HCT116 (cell line): ENCODE measurements around the gene NSUN3. TPM values are rescaled to one million over a fixed set of nuclear protein-coding genes. Genes with fewer than 3 reads are reported as not detected.

ENCODE experiments used
- ATAC-seq: fragments of 200-7000 bp; cut with Tn5 transposase; 2 replicates; pipeline ENCODE4 v1.9.1; 2020; ENCODE audit warnings: mild to moderate bottlenecking, moderate library complexity
- BruUV-seq: library from RNA; stranded (reverse); fragments of 400-500 nt; replicated peaks from 2 replicates; lab custom pipeline; 2021; lab: Mats Ljungman, UMichigan
- CTCF ChIA-PET: fragments of 300-600 bp; sonication (Branson Sonifier 250); formaldehyde crosslinking; loops from one replicate; lab custom pipeline; 2021; ENCODE audit warnings: antibody characterized with exemption; lab: Charles Lee
- POLR2A ChIA-PET: fragments of 300-600, 350-600 bp; sonication (Branson Sonifier 250); formaldehyde crosslinking; loops from one replicate; lab custom pipeline; 2021; ENCODE audit warnings: antibody characterized with exemption; lab: Charles Lee
- RAD21 ChIA-PET, 2 experiments: fragments of 300-600 bp; sonication (Branson Sonifier 250); formaldehyde crosslinking; loops; one replicate each; lab custom pipeline; 2023; ENCODE audit warnings: low total read pairs in 2 of 2; ENCODE audit not compliant: uncharacterized antibody in 2 of 2, unreplicated experiment in 2 of 2, low non-redundant PET in 1 of 2; lab: Charles Lee
- DNase-seq: peaks from one replicate; pipeline ENCODE4 v3.0.0-alpha.2; 2010; ENCODE audit warnings: low read depth, low spot score
- H2AFZ ChIP-seq: fragments of 200-600 bp; shearing (Covaris generic), sonication (generic); 2 replicates; pipeline ENCODE4 v1.6.1; 2017; ENCODE audit warnings: low read depth, mixed run types, mixed read lengths, antibody characterized with exemption, low read length; ENCODE audit not compliant: poor library complexity, severe bottlenecking
- H3K27ac ChIP-seq: 2 replicates; pipeline ENCODE4 v1.5.1; 2012; ENCODE audit warnings: low read depth, low read length
- H3K27me3 ChIP-seq: fragments of 200-600 bp; sonication (generic); 2 replicates; pipeline ENCODE4 v1.6.1; 2016; ENCODE audit warnings: mixed run types, low read length, mixed read lengths; ENCODE audit not compliant: insufficient read depth
- H3K36me3 ChIP-seq, 2 experiments: fragments of 200-500 bp in 1 of 2; fragments of 200-600 bp in 1 of 2; sonication (Bioruptor generic) in 1 of 2; sonication (generic) in 1 of 2; 2 replicates each; pipeline versions ENCODE4 v1.5.1 to v1.6.1; 2014 to 2016; ENCODE audit warnings: low read length in 2 of 2, inconsistent platforms in 1 of 2, mixed read lengths in 1 of 2, mixed run types in 1 of 2; ENCODE audit not compliant: insufficient read depth in 2 of 2, control insufficient read depth in 1 of 2
- H3K4me1 ChIP-seq, 2 experiments: fragments of 200-600 bp in 1 of 2; sonication (generic) in 1 of 2; 2 replicates each; pipeline versions ENCODE4 v1.5.1 to v1.6.1; 2012 to 2017; ENCODE audit warnings: low read length in 2 of 2, inconsistent platforms in 1 of 2, mild to moderate bottlenecking in 1 of 2, mixed read lengths in 1 of 2, mixed run types in 1 of 2, moderate library complexity in 1 of 2; ENCODE audit not compliant: insufficient read depth in 2 of 2, control insufficient read depth in 1 of 2
- H3K4me2 ChIP-seq: fragments of 200-600 bp; sonication (generic); 2 replicates; pipeline ENCODE4 v1.6.1; 2017; ENCODE audit warnings: mixed run types, low read length, mixed read lengths
- H3K4me3 ChIP-seq, 2 experiments: fragments of 200-600 bp in 1 of 2; sonication (generic) in 1 of 2; replicated peaks in 1 of 2; 2 replicates each; pipeline ENCODE4 v1.5.1; 2011 to 2016; ENCODE audit warnings: low read length in 2 of 2, control low read depth in 1 of 2, low read depth in 1 of 2, mild to moderate bottlenecking in 1 of 2, mixed read lengths in 1 of 2, mixed run types in 1 of 2
- H3K79me2 ChIP-seq: fragments of 200-600 bp; sonication (generic); 2 replicates; pipeline ENCODE4 v1.6.1; 2017; ENCODE audit warnings: mild to moderate bottlenecking, mixed run types, low read length, moderate library complexity, mixed read lengths; ENCODE audit not compliant: insufficient read depth
- H3K9ac ChIP-seq: fragments of 200-600 bp; sonication (generic); 2 replicates; pipeline ENCODE4 v1.6.1; 2016; ENCODE audit warnings: low read length, mixed read lengths
- H3K9me2 ChIP-seq: fragments of 200-600 bp; sonication (generic), shearing (Covaris generic); 2 replicates; pipeline ENCODE4 v1.6.1; 2017; ENCODE audit warnings: mixed run types, mild to moderate bottlenecking, moderate library complexity; ENCODE audit not compliant: insufficient read depth
- H3K9me3 ChIP-seq, 2 experiments: fragments of 200-500 bp in 1 of 2; fragments of 200-600 bp in 1 of 2; sonication (Bioruptor generic) in 1 of 2; sonication (generic) in 1 of 2; 2 replicates each; pipeline ENCODE4 v1.6.1; 2014 to 2017; ENCODE audit warnings: low read length in 2 of 2, mixed read lengths in 2 of 2, inconsistent platforms in 1 of 2, low read depth in 1 of 2, mild to moderate bottlenecking in 1 of 2, mixed run types in 1 of 2, moderate library complexity in 1 of 2; ENCODE audit not compliant: control insufficient read depth in 1 of 2, insufficient read depth in 1 of 2
- H4K20me1 ChIP-seq: fragments of 200-600 bp; sonication (generic), shearing (Covaris generic); 2 replicates; pipeline ENCODE4 v1.6.1; 2017; ENCODE audit warnings: mixed run types, mild to moderate bottlenecking, moderate library complexity; ENCODE audit not compliant: insufficient read depth
- ATF3 ChIP-seq: IDR thresholded peaks from 2 replicates; pipeline ENCODE4 v1.6.1; 2012
- ELF1 ChIP-seq: IDR thresholded peaks from 2 replicates; pipeline ENCODE4 v1.6.1; 2012; ENCODE audit warnings: low read depth, borderline replicate concordance
- EZH2 ChIP-seq: fragments of 200-600 bp; sonication (generic); IDR thresholded peaks from 2 replicates; pipeline ENCODE4 v1.6.1; 2017; ENCODE audit warnings: antibody characterized with exemption, mixed run types
- FOSL1 ChIP-seq: IDR thresholded peaks from 2 replicates; pipeline ENCODE4 v1.6.1; 2012; ENCODE audit warnings: low read depth
- JUND ChIP-seq: IDR thresholded peaks from 2 replicates; pipeline ENCODE4 v1.6.1; 2012
- MAX ChIP-seq: IDR thresholded peaks from 2 replicates; pipeline ENCODE4 v1.6.1; 2012
- RAD21 ChIP-seq: IDR thresholded peaks from 2 replicates; pipeline ENCODE4 v1.6.1; 2012; ENCODE audit warnings: low read depth, mild to moderate bottlenecking
- REST ChIP-seq: IDR thresholded peaks from 2 replicates; pipeline ENCODE4 v1.6.1; 2012; ENCODE audit warnings: low read depth
- SIN3A ChIP-seq: IDR thresholded peaks from 2 replicates; pipeline ENCODE4 v1.6.1; 2012; ENCODE audit warnings: low read depth
- SP1 ChIP-seq: IDR thresholded peaks from 2 replicates; pipeline ENCODE4 v1.6.1; 2012; ENCODE audit warnings: low read depth
- SRF ChIP-seq: IDR thresholded peaks from 2 replicates; pipeline ENCODE4 v1.6.1; 2012; ENCODE audit warnings: low read depth
- YY1 ChIP-seq: IDR thresholded peaks from 2 replicates; pipeline ENCODE4 v1.6.1; 2011; ENCODE audit warnings: low read length, low read depth, moderate library complexity, mild to moderate bottlenecking; ENCODE audit not compliant: insufficient replicate concordance; ENCODE audit errors: extremely low read depth
- ZBTB33 ChIP-seq: IDR thresholded peaks from 2 replicates; pipeline ENCODE4 v1.6.1; 2011; ENCODE audit warnings: mild to moderate bottlenecking, low read length, moderate library complexity; ENCODE audit not compliant: insufficient replicate concordance; ENCODE audit errors: extremely low read depth
- ZFX ChIP-seq: fragments of 450-650 bp; IDR thresholded peaks from 2 replicates; pipeline ENCODE4 v1.6.1; 2017
- intact Hi-C: fragments of 100-400 bp; cut with micrococcal nuclease; formaldehyde crosslinking; loops from 2 replicates; pipeline ENCODE4 v1.10.0; 2022
- total RNA-seq: library from RNA; stranded (reverse); gene quantifications from one replicate; pipeline ENCODE4 v1.2.1, GENCODE V29; 2021; ENCODE audit not compliant: unreplicated experiment

The NSUN3 gene
- total RNA-seq, 1 experiment from 2014 or later, result 6.6 TPM

GRCh38 chr3:94083261-94083660 is 20.4 kb downstream of the NSUN3 start (continued):
- no peak for TF ChIP-seq RAD21
- TF ChIP-seq SP1, result no peak
- TF ChIP-seq ZFX, result no peak
- no peak for TF ChIP-seq SIN3A
- TF ChIP-seq EZH2, result no peak
- no peak for TF ChIP-seq YY1
- TF ChIP-seq SRF, result no peak

GRCh38 chr3:94089126-94089525 is 26.3 kb downstream of the NSUN3 start:
- no peak for ATAC-seq
- no peak overlapping the region for H3K4me2 ChIP-seq
- intact Hi-C loops, result no loop called here
- ChIA-PET POLR2A (no interaction called here), CTCF (interaction anchor here (1.3 kb wide), 1 partner anchor 20 kb away, joined by 3 read pairs; no protein-coding TSS in a partner anchor)
- TF ChIP-seq YY1, result no peak
- TF ChIP-seq FOSL1, result no peak
- TF ChIP-seq ATF3, result no peak
- no peak for TF ChIP-seq JUND
- no peak for TF ChIP-seq MAX
- TF ChIP-seq ZBTB33, result no peak
- no peak for TF ChIP-seq REST
- no peak for TF ChIP-seq SRF
- TF ChIP-seq ELF1, result no peak
- no peak for TF ChIP-seq SP1
- TF ChIP-seq, all 23 proteins: peak for 0
- Histone ChIP-seq H2AFZ (no peak overlapping the region), H3K4me1 (no peaks in the 10 kb centered on the region), H3K79me2 (no peaks in the 10 kb centered on the region), H3K27ac (no peak overlapping the region), H4K20me1 (no peaks in the 10 kb centered on the region), H3K9me2 (no peaks in the 10 kb centered on the region), H3K36me3 (peaks cover 0 to 4% of the 10 kb centered on the region in 2 experiments; a peak in 1 of 4 replicates), H3K27me3 (no peaks in the 10 kb centered on the region), H3K9ac (no peak overlapping the region), H3K9me3 (no peaks in the 10 kb centered on the region), H3K4me3 (no peak overlapping the region)
- RAD21 ChIA-PET, result no interaction called here
- no TSS peak for BruUV-seq
- DNase-seq, result no peak
